Stimulated activated naive B cell treated with anti-CD40 and anti-IgM and Interleukin-4, amounts not matched to agents 10 μg/mL and 1 μg/mL and 100 μg/mL, for 72 hours (primary cell): ENCODE data around the gene PALD1.

Source experiments
- ATAC-seq, 2 donors: fragments of 150-1000 bp; cut with Tn5 transposase; replicated peaks; 2 replicates each; pipeline ENCODE4 v1.10.0; 2021; ENCODE audit warnings: moderate library complexity in 1 of 2
- DNase-seq: peaks from one replicate; pipeline ENCODE4 v3.0.0; 2021
- H3K27ac Mint-ChIP-seq: one replicate; pipeline ENCODE4 v1.8.0; 2022; ENCODE audit warnings: mild to moderate bottlenecking, mixed read lengths
- H3K27me3 Mint-ChIP-seq, 2 donors: one replicate each; pipeline ENCODE4 v1.8.0; 2022; ENCODE audit warnings: mixed read lengths in 2 of 2
- H3K36me3 Mint-ChIP-seq, 2 donors: one replicate each; pipeline ENCODE4 v1.8.0; 2022; ENCODE audit warnings: mixed read lengths in 2 of 2, mild to moderate bottlenecking in 1 of 2
- H3K4me1 Mint-ChIP-seq, 2 donors: one replicate each; pipeline ENCODE4 v1.8.0; 2022; ENCODE audit warnings: mixed read lengths in 2 of 2, mild to moderate bottlenecking in 1 of 2
- H3K4me3 Mint-ChIP-seq, 2 donors: one replicate each; pipeline ENCODE4 v1.8.0; 2022; ENCODE audit warnings: mild to moderate bottlenecking in 2 of 2, mixed read lengths in 2 of 2, moderate library complexity in 1 of 2
- H3K9me3 Mint-ChIP-seq, 2 donors: one replicate each; pipeline ENCODE4 v1.8.0; 2022; ENCODE audit warnings: mixed read lengths in 2 of 2, mild to moderate bottlenecking in 1 of 2

The PALD1 gene

DNA sequence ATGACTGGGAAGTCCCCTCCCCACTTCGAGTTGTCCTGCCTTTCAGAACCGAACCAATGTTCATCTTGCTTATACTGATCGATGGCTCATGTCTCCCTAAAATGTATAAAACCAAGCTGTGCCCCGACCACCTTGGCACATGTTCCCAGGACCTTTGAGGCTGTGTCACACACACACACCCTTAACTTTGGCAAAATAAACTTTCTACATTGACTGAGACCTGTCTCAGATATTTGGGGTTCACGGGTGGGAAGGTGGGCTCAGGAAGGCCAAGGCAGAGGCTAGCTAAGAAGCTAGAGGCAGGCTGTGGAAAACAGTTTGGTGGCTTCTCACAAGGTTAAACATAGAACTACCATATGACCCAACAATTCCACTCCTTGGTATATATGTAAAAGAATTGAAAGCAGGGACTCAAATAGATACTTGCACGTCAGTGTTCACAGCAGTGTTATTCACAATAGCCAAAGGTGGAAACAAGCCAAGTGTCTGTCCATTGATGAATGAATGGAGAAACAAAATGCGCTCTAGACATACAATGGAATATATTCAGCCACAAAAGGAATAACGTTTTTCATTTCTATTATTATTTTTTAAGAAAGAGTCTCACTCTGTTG is 108.6 kb downstream of the PALD1 start:
- Mint-ChIP-seq H3K4me3 (no peak overlapping the region), H3K4me1 (peaks cover 18 to 25% of the 10 kb centered on the region in 2 donors), H3K27me3 (peaks cover 7 to 29% of the 10 kb centered on the region in 2 donors), H3K36me3 (no peaks in the 10 kb centered on the region), H3K27ac (peak overlapping the region; percentile 60), H3K9me3 (no peaks in the 10 kb centered on the region)
- no peak for DNase-seq
- ATAC-seq, result peak; percentile 69 to 83

DNA sequence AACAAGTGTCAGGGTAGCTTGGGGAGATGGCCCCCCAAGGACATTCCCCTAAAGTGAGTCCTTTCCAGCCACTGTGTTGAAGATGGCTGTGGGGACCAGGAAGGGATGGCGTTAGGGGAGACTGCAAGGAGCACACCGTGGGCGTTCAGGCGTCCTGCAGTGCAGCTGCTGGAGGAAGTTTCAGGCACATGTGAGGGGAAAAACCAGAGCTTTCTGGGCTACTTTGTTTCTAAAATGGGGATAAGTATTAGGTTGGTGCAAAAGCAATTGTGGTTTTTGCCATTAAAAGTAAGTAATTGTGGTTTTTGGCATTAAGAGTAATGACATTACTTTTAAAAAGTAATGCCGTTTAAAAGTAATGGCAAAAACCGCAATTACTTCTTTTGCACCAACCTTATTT is 109.7 kb downstream of the PALD1 start:
- Mint-ChIP-seq H3K4me3 (no peak overlapping the region), H3K4me1 (peaks cover 21 to 25% of the 10 kb centered on the region in 2 donors), H3K27me3 (peaks cover 7 to 39% of the 10 kb centered on the region in 2 donors), H3K27ac (peak overlapping the region; percentile 54), H3K9me3 (no peaks in the 10 kb centered on the region), H3K36me3 (no peaks in the 10 kb centered on the region)
- ATAC-seq (peak in 1 of 2 donors; percentile 35), DNase-seq (no peak)

DNA sequence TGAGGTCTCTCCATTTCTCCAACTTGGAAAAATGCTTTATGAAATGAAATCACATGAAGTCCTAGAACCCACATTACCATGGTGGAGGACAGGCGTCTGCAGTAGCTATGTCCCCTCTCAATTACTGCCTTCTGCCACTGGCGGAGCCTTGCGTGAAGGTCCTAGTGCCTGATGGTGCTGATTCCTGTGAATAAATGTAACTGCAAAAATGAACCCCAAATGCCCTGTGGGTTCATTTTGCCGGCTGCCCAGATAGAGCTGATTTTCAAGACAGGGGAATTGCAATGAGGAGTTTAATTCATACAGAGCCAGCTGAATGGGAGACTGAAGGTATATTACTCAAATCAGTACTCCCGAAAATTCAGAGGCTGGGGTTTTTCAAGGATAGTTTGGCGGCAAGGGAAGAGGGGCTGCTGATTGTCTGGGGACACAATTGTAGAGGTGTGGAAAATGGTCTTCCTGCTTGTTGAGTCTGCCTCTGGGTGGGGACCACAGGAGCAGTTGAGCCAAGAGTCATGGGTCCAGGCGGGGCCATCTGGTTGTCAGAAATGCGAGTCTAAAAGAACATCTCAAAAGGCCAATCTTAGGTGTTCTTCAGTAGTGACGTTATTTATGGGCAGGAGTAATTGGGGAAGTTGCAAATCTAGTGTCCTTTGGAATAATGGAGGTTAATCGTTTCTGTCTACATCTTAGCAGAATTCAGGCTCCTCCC is 110.4 kb downstream of the PALD1 start:
- H3K27me3 Mint-ChIP-seq, result peaks cover 8 to 47% of the 10 kb centered on the region in 2 donors
- H3K9me3 Mint-ChIP-seq, result no peaks in the 10 kb centered on the region
- ATAC-seq (no peak), DNase-seq (no peak)
- H3K4me1 Mint-ChIP-seq, result peaks cover 23 to 25% of the 10 kb centered on the region in 2 donors
- no peaks in the 10 kb centered on the region for H3K36me3 Mint-ChIP-seq
- H3K4me3 Mint-ChIP-seq, result no peak overlapping the region
- H3K27ac Mint-ChIP-seq, result no peak overlapping the region

DNA sequence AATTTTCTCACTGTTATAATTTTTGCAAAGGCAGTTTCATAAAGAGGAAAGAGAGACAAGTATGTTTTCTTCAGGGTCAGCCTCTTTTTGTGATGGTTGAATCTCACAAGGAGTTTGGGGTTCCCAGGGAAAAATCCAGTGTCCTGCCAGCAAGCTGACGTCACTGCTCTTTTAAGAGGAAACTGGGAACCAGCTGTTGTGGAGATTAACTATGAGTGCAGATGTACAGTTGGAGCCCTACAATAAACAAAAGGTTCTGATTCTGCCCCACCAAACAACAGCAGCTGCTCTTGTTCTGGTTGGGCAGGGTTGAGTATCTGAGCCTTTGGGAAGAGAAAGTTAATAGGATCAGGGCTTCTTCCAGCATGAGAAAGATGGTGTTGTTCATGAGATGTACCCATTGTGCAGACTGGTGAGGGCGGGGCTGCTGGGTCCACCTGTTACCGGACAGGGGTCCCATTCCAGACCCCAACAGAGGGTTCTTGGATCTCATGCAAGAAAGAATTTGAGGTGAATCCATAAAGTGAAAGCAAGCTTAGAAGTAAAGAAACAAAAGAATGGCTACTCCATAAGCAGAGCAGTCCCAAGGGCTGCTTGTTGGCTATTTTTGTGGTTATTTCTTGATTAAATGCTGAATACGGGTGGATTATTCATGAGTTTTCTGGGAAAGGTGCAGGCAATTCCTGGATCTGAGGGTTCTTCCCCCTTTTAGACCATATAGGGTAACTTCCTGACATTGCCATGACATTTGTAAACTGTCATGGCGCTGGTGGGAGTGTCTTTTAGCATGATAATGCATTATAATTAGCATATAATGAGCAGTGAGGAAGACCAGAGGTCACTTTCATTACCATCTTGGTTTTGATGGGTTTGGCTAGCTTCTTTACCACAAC is 111.4 kb downstream of the PALD1 start:
- no peak for DNase-seq
- peaks cover 26 to 28% of the 10 kb centered on the region in 2 donors for H3K4me1 Mint-ChIP-seq

DNA sequence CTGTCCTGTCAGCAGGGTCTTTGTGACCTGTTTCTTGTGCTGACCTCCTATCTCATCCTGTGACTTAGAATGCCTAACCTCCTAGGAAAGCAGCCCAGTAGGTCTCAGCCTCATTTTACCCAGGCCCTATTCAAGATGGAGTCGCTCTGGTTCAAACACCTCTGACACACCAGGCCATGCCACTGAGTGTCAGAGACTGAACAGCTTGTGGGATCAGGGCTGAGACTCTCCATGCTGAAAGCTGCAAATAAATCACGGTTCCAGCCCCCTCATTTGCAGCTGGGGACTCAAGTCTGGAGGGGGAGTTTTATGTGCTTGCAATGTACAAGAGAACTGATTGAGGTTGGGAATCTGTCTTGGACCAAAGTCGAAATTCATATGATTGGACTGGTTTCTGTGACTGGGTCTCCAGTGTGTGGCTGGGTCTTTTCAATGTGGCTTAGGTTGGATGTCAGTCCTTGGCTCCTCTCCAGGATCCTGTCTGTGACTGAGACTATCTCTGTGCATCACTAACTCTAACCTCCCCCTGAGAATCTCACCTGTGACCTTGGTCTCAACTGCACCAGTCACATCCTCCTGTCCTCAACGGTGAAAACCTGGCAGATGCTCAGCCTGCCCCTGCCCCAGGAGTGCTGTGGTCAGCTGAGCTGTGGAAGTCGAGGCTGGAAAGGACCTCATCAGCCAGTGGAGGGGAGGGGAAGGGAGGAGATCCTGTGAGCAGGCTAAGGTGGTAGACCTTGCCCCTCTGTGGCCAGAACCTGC is 112.3 kb downstream of the PALD1 start:
- peaks cover 20 to 21% of the 10 kb centered on the region in 2 donors for H3K4me1 Mint-ChIP-seq
- H3K27ac Mint-ChIP-seq, result no peak overlapping the region
- H3K4me3 Mint-ChIP-seq, result no peak overlapping the region
- DNase-seq (no peak), ATAC-seq (no peak)
- peaks cover 14 to 47% of the 10 kb centered on the region in 2 donors for H3K27me3 Mint-ChIP-seq
- H3K36me3 Mint-ChIP-seq, result no peaks in the 10 kb centered on the region
- no peaks in the 10 kb centered on the region for H3K9me3 Mint-ChIP-seq

More for the DNA sequence above, 111.4 kb downstream of the PALD1 start:
- Mint-ChIP-seq H3K4me3 (no peak overlapping the region), H3K9me3 (no peaks in the 10 kb centered on the region), H3K27ac (no peak overlapping the region), H3K27me3 (peaks cover 17 to 52% of the 10 kb centered on the region in 2 donors), H3K36me3 (no peaks in the 10 kb centered on the region)
- no peak for ATAC-seq

DNA sequence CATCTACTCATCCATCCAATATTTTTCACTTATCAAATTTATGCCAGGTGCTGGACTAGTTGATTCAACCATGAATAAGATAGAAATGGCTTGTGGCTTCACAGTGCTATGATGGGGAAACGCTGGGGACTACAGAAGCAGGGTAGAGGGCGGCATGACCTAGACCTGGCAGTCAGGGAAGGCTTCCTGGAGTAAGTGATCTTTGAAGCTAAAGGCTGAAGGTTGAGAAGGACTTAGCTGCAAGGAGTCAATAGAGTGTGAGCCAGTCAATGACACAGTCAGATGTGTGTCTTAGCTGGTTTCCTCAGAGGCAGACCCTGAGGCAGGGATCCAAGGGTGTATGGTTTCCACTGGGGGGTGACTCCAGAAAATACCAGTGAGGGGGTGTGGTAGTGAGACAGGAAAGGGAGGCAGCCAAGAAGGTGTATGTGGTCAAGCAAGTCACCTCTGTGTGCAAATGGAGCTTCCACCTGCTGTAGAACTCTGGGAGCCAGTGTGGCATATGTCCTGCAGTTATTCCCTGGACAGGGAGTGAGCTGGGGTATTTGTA is 113.7 kb downstream of the PALD1 start:
- no peaks in the 10 kb centered on the region for H3K36me3 Mint-ChIP-seq
- H3K9me3 Mint-ChIP-seq, result no peaks in the 10 kb centered on the region
- DNase-seq, result no peak
- peaks cover 14 to 47% of the 10 kb centered on the region in 2 donors for H3K27me3 Mint-ChIP-seq
- ATAC-seq, result no peak
- no peak overlapping the region for H3K27ac Mint-ChIP-seq
- H3K4me1 Mint-ChIP-seq, result peaks cover 14 to 16% of the 10 kb centered on the region in 2 donors
- H3K4me3 Mint-ChIP-seq, result no peak overlapping the region

DNA sequence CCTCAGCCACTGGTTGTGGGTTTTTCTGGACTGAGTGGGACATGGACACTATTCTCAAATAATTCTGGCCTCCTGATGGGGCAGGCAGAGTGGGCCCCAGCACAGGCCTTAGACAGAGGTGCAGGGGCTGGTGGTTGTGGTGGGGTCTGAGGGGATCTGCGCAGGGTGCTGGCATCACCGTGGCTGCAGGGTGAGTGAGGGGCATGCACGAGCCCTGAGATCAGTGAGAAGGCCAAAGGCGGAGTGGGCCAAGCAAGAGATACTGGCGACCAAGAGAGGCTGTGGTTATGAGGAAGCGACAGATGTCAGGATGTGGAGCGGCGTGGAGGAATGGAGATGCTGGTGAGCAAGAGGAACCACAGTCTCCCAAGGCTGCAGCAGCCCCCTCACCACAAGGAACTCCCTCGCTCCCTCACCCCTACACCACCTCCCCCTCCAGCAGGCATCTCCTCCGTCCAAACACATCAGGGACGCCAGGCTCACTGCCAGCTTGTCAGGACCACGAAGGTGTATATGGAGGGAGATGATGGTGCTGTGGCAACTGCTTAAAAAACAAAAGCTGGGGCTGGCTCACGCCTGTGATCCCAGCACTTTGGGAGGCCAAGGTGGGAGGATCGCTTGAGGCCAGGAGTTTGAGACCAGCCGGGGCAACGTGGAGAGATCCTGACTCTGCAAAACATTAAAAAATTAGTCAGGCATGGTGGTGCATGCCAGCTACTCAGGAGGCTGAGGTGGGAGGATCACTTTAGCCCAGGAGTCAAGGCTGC is 114.4 kb downstream of the PALD1 start:
- ATAC-seq (no peak), DNase-seq (no peak)
- H3K9me3 Mint-ChIP-seq, result no peaks in the 10 kb centered on the region
- no peak overlapping the region for H3K27ac Mint-ChIP-seq
- H3K4me1 Mint-ChIP-seq, result peaks cover 10 to 14% of the 10 kb centered on the region in 2 donors
- peaks cover 14 to 44% of the 10 kb centered on the region in 2 donors for H3K27me3 Mint-ChIP-seq
- no peaks in the 10 kb centered on the region for H3K36me3 Mint-ChIP-seq
- no peak overlapping the region for H3K4me3 Mint-ChIP-seq

DNA sequence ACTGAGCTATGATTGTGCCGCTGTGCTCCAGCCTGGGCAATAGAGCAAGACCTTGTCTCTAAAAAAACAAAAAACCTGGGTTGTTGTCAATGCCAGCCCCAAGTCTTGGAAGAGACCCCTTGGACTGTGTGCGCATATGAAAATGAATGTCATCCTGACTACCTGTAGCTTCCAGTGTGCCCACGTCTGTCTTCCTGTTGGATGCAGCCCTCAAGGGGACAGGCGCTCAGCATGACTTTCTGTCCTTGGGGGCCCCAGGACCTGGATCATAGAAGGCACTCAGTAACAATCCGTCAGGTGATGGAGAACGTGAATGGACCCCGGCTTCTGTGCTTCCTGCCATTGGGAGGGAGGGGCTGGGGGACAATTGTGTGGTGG is 114.9 kb downstream of the PALD1 start:
- H3K27me3 Mint-ChIP-seq, result peaks cover 14 to 39% of the 10 kb centered on the region in 2 donors
- H3K27ac Mint-ChIP-seq, result no peak overlapping the region
- H3K9me3 Mint-ChIP-seq, result no peaks in the 10 kb centered on the region
- no peak for ATAC-seq
- DNase-seq, result no peak
- no peak overlapping the region for H3K4me3 Mint-ChIP-seq
- H3K4me1 Mint-ChIP-seq, result peaks cover 5 to 10% of the 10 kb centered on the region in 2 donors
- no peaks in the 10 kb centered on the region for H3K36me3 Mint-ChIP-seq

DNA sequence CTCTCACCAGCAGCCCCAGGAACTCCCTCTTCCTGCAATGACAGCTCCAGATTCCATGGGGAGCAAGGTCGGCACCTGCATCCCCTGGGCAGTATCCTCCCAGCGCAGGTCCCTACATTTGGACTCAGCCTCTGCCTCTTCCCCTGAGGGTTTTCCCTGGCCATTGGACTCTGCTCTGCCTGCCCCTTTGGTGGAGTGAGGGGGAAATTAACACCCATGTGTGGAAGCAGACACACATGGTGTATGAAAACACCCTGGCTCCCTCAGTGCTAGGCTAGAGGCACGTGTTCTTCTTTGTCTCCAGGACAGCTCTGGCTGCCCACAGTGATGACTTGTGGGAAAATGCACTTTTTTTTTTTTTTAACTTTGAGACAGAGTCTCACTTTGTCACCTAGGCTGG is 115.6 kb downstream of the PALD1 start:
- no peaks in the 10 kb centered on the region for H3K9me3 Mint-ChIP-seq
- ATAC-seq (peak in 1 of 2 donors; percentile 29), DNase-seq (no peak)
- H3K27ac Mint-ChIP-seq, result no peak overlapping the region
- no peak overlapping the region for H3K4me3 Mint-ChIP-seq
- peaks cover 14 to 32% of the 10 kb centered on the region in 2 donors for H3K27me3 Mint-ChIP-seq
- no peaks in the 10 kb centered on the region for H3K36me3 Mint-ChIP-seq
- H3K4me1 Mint-ChIP-seq, result peaks cover 5 to 10% of the 10 kb centered on the region in 2 donors

DNA sequence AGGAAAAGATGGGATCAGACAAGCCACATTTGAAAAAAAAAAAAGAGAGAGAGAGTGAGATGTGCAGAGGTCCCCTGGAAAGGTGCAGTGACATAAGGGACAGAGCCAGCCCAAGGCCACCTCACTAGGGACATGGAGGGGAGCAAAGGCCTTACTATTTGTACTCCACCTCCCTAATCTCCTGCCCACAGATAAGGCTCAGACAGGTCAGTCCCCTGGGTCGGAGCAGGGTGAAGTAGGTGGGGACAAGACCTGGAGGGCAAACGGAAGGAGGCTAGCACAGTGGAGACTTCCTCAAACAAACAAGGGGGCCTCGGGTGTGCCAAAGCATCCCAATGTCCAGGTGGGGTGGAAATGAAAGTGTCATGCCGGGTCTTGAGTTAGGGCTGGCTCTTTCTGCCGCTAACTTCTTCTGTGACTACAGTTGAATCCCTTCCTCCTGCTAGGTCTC is 117.0 kb downstream of the PALD1 start:
- DNase-seq (no peak), ATAC-seq (no peak)
- H3K36me3 Mint-ChIP-seq, result no peaks in the 10 kb centered on the region
- peaks cover 14 to 30% of the 10 kb centered on the region in 2 donors for H3K27me3 Mint-ChIP-seq
- no peak overlapping the region for H3K27ac Mint-ChIP-seq
- H3K9me3 Mint-ChIP-seq, result no peaks in the 10 kb centered on the region
- peaks cover 5 to 9% of the 10 kb centered on the region in 2 donors for H3K4me1 Mint-ChIP-seq
- H3K4me3 Mint-ChIP-seq, result no peak overlapping the region

DNA sequence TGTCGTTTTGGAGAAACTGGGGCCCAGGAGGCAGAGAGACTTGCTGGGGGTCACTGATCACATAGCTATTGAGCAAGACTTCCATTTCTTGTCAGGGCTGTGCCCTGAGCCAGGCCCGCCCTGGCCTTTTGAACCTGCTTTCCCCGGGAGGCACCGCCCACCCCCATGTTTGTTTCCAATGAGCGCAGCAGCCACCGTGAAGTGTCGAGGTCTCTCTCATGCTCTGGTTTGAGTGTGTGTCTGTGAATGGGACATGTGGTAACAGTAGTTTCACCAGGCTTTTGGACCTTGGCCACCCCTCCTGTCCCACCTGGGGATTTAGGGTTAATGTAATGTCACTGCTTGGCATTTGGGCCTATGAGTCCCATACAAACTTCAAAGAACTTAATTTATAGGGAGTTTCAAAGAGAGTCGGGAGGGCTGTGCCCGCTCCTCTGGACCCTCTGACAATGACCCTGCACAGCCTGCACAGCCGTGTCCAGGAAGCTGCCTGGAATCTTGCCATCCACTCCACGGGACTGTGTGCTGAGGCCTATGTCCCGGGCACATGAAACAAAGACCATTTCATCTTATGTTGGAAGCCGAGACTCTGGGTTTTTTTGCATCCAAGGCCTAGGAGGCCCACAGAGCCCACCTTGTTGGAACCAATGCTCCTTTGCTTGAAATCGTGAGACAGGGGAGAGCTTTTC is 117.7 kb downstream of the PALD1 start:
- H3K36me3 Mint-ChIP-seq, result no peaks in the 10 kb centered on the region
- H3K9me3 Mint-ChIP-seq, result no peaks in the 10 kb centered on the region
- peaks cover 14 to 24% of the 10 kb centered on the region in 2 donors for H3K27me3 Mint-ChIP-seq
- no peak overlapping the region for H3K4me3 Mint-ChIP-seq
- ATAC-seq (no peak), DNase-seq (no peak)
- H3K27ac Mint-ChIP-seq, result no peak overlapping the region
- H3K4me1 Mint-ChIP-seq, result peaks cover 5 to 9% of the 10 kb centered on the region in 2 donors

DNA sequence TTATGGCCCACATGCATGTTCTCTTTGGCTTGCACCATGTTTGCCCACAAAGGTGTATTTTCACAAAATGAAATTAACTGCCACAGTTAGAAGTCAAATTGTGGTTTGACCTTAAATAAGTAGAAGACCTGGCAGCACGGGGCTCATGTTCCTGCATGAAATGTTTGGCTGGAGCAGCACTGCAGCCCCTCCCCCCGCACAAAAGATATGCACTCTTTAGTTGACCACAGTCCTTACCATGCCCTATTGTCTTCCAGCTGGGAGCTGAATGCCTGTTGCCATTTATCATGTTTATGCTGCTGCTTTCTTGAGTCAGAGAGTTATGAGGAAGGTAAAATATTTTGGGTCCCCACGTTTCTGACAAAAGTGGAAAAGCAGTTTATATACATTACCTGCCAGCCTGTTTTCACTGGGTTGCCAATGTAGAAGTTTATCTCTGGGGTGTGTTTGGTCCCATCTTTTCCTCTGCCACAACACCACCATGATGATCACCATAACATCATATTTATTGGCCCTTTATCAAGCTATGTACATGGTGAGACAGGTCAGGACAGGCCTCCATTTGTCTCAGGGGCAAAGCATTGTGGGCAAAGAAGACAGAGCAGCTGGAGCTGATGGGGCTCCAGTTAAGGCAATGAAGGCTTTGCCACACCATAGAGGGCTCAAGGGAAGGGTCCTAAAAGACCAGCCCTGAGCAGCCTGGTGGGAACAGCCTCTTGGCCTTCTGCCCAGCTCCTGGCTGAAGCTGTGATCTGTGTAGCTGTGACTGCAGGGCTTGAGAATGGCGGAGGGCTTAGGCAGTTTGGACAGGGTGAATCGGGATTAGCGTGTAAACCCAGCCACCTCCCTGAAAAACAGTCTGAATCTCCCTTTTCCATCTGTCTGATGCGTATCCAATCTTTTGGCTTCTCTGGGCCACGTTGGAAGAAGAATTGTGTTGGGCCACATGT is 118.6 kb downstream of the PALD1 start:
- DNase-seq, result no peak
- Mint-ChIP-seq H3K27ac (no peak overlapping the region), H3K4me3 (no peak overlapping the region), H3K4me1 (peaks cover 5 to 9% of the 10 kb centered on the region in 2 donors), H3K9me3 (no peaks in the 10 kb centered on the region), H3K36me3 (no peaks in the 10 kb centered on the region), H3K27me3 (peaks cover 14 to 24% of the 10 kb centered on the region in 2 donors)
- no peak for ATAC-seq
